Mesendoderm (in vitro differentiated cells): ENCODE measurements around the gene NCL.

ENCODE experiments used
- DNase-seq: peaks from one replicate; pipeline ENCODE4 v3.0.0; 2013
- H2AK5ac ChIP-seq: 2 replicates; pipeline ENCODE4 v1.6.1; 2013; ENCODE audit warnings: low read length, inconsistent platforms
- H2BK120ac ChIP-seq: 2 replicates; pipeline ENCODE4 v1.6.1; 2013; ENCODE audit warnings: low read depth, mild to moderate bottlenecking, low read length, moderate library complexity, mixed read lengths
- H2BK15ac ChIP-seq: replicated peaks from 2 replicates; pipeline ENCODE4 v1.6.1; 2013; ENCODE audit warnings: low read depth, mild to moderate bottlenecking, moderate library complexity
- H2BK5ac ChIP-seq: 2 replicates; pipeline ENCODE4 v1.6.1; 2013; ENCODE audit warnings: low read length, inconsistent platforms
- H3K18ac ChIP-seq: 2 replicates; pipeline ENCODE4 v1.6.1; 2013; ENCODE audit warnings: mild to moderate bottlenecking, low read length, mixed read lengths
- H3K23ac ChIP-seq: one replicate; pipeline ENCODE4 v1.6.1; 2013; ENCODE audit warnings: low read length
- H3K27ac ChIP-seq: 2 replicates; pipeline ENCODE4 v1.5.1; 2013; ENCODE audit warnings: low read depth, mild to moderate bottlenecking, inconsistent platforms, low read length, moderate library complexity
- H3K27me3 ChIP-seq: 2 replicates; pipeline ENCODE4 v1.6.1; 2013; ENCODE audit warnings: low read length, control low read depth, mild to moderate bottlenecking, inconsistent platforms; ENCODE audit not compliant: insufficient read depth, poor library complexity
- H3K36me3 ChIP-seq: 2 replicates; pipeline ENCODE4 v1.6.1; 2013; ENCODE audit warnings: low read length, inconsistent platforms; ENCODE audit not compliant: control insufficient read depth, insufficient read depth
- H3K4ac ChIP-seq: one replicate; pipeline ENCODE4 v1.6.1; 2013; ENCODE audit warnings: low read depth, mild to moderate bottlenecking, low read length, moderate library complexity
- H3K4me1 ChIP-seq: 2 replicates; pipeline ENCODE4 v1.6.1; 2013; ENCODE audit warnings: low read depth, low read length, inconsistent platforms; ENCODE audit not compliant: control insufficient read depth
- H3K4me2 ChIP-seq: 2 replicates; pipeline ENCODE4 v1.6.1; 2013; ENCODE audit warnings: low read length
- H3K4me3 ChIP-seq: 2 replicates; pipeline ENCODE4 v1.5.1; 2013; ENCODE audit warnings: mild to moderate bottlenecking, low read length
- H3K56ac ChIP-seq: one replicate; pipeline ENCODE4 v1.6.1; 2013; ENCODE audit warnings: low read length
- H3K79me1 ChIP-seq: 2 replicates; pipeline ENCODE4 v1.6.1; 2013; ENCODE audit warnings: low read length, inconsistent platforms
- H3K79me2 ChIP-seq: 2 replicates; pipeline ENCODE4 v1.6.1; 2013; ENCODE audit warnings: mild to moderate bottlenecking, low read length; ENCODE audit not compliant: control insufficient read depth, insufficient read depth
- H3K9ac ChIP-seq: 2 replicates; pipeline ENCODE4 v1.6.1; 2013; ENCODE audit warnings: low read length, inconsistent platforms
- H4K5ac ChIP-seq: one replicate; pipeline ENCODE4 v1.6.1; 2013; ENCODE audit warnings: low read length
- H4K8ac ChIP-seq: one replicate; pipeline ENCODE4 v1.6.1; 2013; ENCODE audit warnings: low read depth, mild to moderate bottlenecking, control low read depth, low read length, moderate library complexity
- WGBS: extraction: QIAGEN DNeasy Blood & Tissue Kit; methylation state at CpG from one replicate; pipeline ENCODE4 v1.1.7; 2013; ENCODE audit warnings: low lambda C conversion rate, missing lambda C conversion rate; ENCODE audit not compliant: insufficient coverage; ENCODE audit errors: extremely low coverage; 5-methylcytosine and 5-hydroxymethylcytosine counted together

The NCL gene

GRCh38 chr2:231497651-231498050, 33.4 kb upstream of the NCL start:
- DNase-seq = no peak
- no peak overlapping the region for H3K27ac ChIP-seq
- H3K4me3 ChIP-seq = no peak overlapping the region
- no peaks in the 10 kb centered on the region for H3K79me2 ChIP-seq
- no peak overlapping the region for H2BK120ac ChIP-seq
- no peak overlapping the region for H3K18ac ChIP-seq
- no peak overlapping the region for H2BK15ac ChIP-seq
- H3K4me2 ChIP-seq = no peak overlapping the region
- no peak overlapping the region for H3K4ac ChIP-seq
- no peak overlapping the region for H2BK5ac ChIP-seq
- H4K8ac ChIP-seq = no peak overlapping the region
- H3K4me1 ChIP-seq = no peaks in the 10 kb centered on the region
- no peak overlapping the region for H3K9ac ChIP-seq
- no peak overlapping the region for H2AK5ac ChIP-seq
- WGBS = no CpG with 5 or more reads among the region's 1 CpG
- H3K36me3 ChIP-seq = no peaks in the 10 kb centered on the region
- H3K56ac ChIP-seq = no peak overlapping the region
- H3K27me3 ChIP-seq = no peaks in the 10 kb centered on the region
- no peaks in the 10 kb centered on the region for H3K79me1 ChIP-seq
- no peak overlapping the region for H3K23ac ChIP-seq
- no peak overlapping the region for H4K5ac ChIP-seq

- no peak for DNase-seq
- no peaks in the 10 kb centered on the region for H3K27me3 ChIP-seq
- no peak overlapping the region for H4K8ac ChIP-seq
- H3K4me2 ChIP-seq = no peak overlapping the region
- no peak overlapping the region for H3K9ac ChIP-seq
- no CpG with 5 or more reads among the region's 3 CpGs for WGBS
- no peaks in the 10 kb centered on the region for H3K36me3 ChIP-seq
- no peaks in the 10 kb centered on the region for H3K79me1 ChIP-seq
- H2BK15ac ChIP-seq = no peak overlapping the region
- H2BK5ac ChIP-seq = no peak overlapping the region
- H2BK120ac ChIP-seq = no peak overlapping the region
- H3K79me2 ChIP-seq = no peaks in the 10 kb centered on the region
- no peak overlapping the region for H3K56ac ChIP-seq
- no peak overlapping the region for H3K18ac ChIP-seq
- no peak overlapping the region for H3K23ac ChIP-seq
- H3K4me1 ChIP-seq = no peaks in the 10 kb centered on the region
- H2AK5ac ChIP-seq = no peak overlapping the region
- no peak overlapping the region for H3K4me3 ChIP-seq
- H3K27ac ChIP-seq = no peak overlapping the region
- no peak overlapping the region for H4K5ac ChIP-seq
- H3K4ac ChIP-seq = no peak overlapping the region
These were observed 30.4 kb upstream of the NCL start for GRCh38 chr2:231494669-231495068.

- Histone ChIP-seq H4K5ac (no peak overlapping the region), H4K8ac (no peak overlapping the region), H3K9ac (no peak overlapping the region), H3K4me1 (no peaks in the 10 kb centered on the region), H3K79me2 (no peaks in the 10 kb centered on the region), H3K4me2 (no peak overlapping the region), H2BK120ac (no peak overlapping the region), H2BK15ac (no peak overlapping the region), H3K4me3 (no peak overlapping the region), H3K56ac (no peak overlapping the region), H3K18ac (no peak overlapping the region), H3K4ac (no peak overlapping the region), H3K23ac (no peak overlapping the region), H2AK5ac (no peak overlapping the region), H3K27ac (no peak overlapping the region), H3K79me1 (no peaks in the 10 kb centered on the region), H2BK5ac (no peak overlapping the region), H3K36me3 (no peaks in the 10 kb centered on the region), H3K27me3 (no peaks in the 10 kb centered on the region)
- no CpG with 5 or more reads among the region's 7 CpGs for WGBS
- DNase-seq = no peak
These were observed 26.5 kb upstream of the NCL start for GRCh38 chr2:231490801-231491200.

- Histone ChIP-seq H3K79me2 (no peaks in the 10 kb centered on the region), H3K9ac (no peak overlapping the region), H3K4me2 (no peak overlapping the region), H2BK15ac (no peak overlapping the region), H3K27ac (no peak overlapping the region), H2BK5ac (no peak overlapping the region), H4K8ac (no peak overlapping the region), H3K4me1 (no peaks in the 10 kb centered on the region), H3K27me3 (no peaks in the 10 kb centered on the region), H3K18ac (no peak overlapping the region), H3K56ac (no peak overlapping the region), H3K79me1 (no peaks in the 10 kb centered on the region), H4K5ac (no peak overlapping the region), H2BK120ac (no peak overlapping the region), H3K4me3 (no peak overlapping the region), H3K23ac (no peak overlapping the region), H2AK5ac (no peak overlapping the region), H3K4ac (no peak overlapping the region), H3K36me3 (no peaks in the 10 kb centered on the region)
- no CpG with 5 or more reads among the region's 14 CpGs for WGBS
- DNase-seq = peak; percentile 39
These were observed 25.7 kb upstream of the NCL start for GRCh38 chr2:231489990-231490389.

GRCh38 chr2:231488331-231488730, 24.0 kb upstream of the NCL start:
- no peak overlapping the region for H4K8ac ChIP-seq
- no peak overlapping the region for H4K5ac ChIP-seq
- H3K27me3 ChIP-seq = no peaks in the 10 kb centered on the region
- no peak overlapping the region for H2BK120ac ChIP-seq
- H2AK5ac ChIP-seq = no peak overlapping the region
- no peak overlapping the region for H2BK5ac ChIP-seq
- no peaks in the 10 kb centered on the region for H3K79me1 ChIP-seq
- H2BK15ac ChIP-seq = no peak overlapping the region
- no peaks in the 10 kb centered on the region for H3K4me1 ChIP-seq
- no peak overlapping the region for H3K27ac ChIP-seq
- H3K4me2 ChIP-seq = no peak overlapping the region
- H3K23ac ChIP-seq = no peak overlapping the region
- H3K4me3 ChIP-seq = no peak overlapping the region
- no peak overlapping the region for H3K56ac ChIP-seq
- H3K4ac ChIP-seq = no peak overlapping the region
- no CpG with 5 or more reads among the region's 5 CpGs for WGBS
- no peak overlapping the region for H3K18ac ChIP-seq
- no peak overlapping the region for H3K9ac ChIP-seq
- DNase-seq = no peak
- H3K79me2 ChIP-seq = no peaks in the 10 kb centered on the region
- H3K36me3 ChIP-seq = no peaks in the 10 kb centered on the region

- H3K56ac ChIP-seq = no peak overlapping the region
- H3K9ac ChIP-seq = no peak overlapping the region
These were observed 22.7 kb upstream of the NCL start for GRCh38 chr2:231486851-231487596.

More at GRCh38 chr2:231486851-231487596, 22.7 kb upstream of the NCL start:
- Histone ChIP-seq H3K4me1 (no peaks in the 10 kb centered on the region), H2BK5ac (no peak overlapping the region), H2BK15ac (no peak overlapping the region), H3K18ac (no peak overlapping the region), H3K4me3 (no peak overlapping the region), H4K8ac (no peak overlapping the region), H3K27me3 (no peaks in the 10 kb centered on the region), H4K5ac (no peak overlapping the region), H3K36me3 (no peaks in the 10 kb centered on the region), H3K23ac (no peak overlapping the region), H2BK120ac (no peak overlapping the region), H2AK5ac (no peak overlapping the region), H3K79me2 (no peaks in the 10 kb centered on the region), H3K79me1 (no peaks in the 10 kb centered on the region), H3K4me2 (no peak overlapping the region), H3K4ac (no peak overlapping the region), H3K27ac (no peak overlapping the region)
- no peak for DNase-seq
- WGBS = no CpG with 5 or more reads among the region's 6 CpGs
